HCT116 (cell line): ENCODE results near the gene KIRREL3. TPM values are rescaled to one million over a fixed set of nuclear protein-coding genes. Genes with fewer than 3 reads are reported as not detected.

Source experiments
- ATAC-seq: fragments of 200-7000 bp; cut with Tn5 transposase; 2 replicates; pipeline ENCODE4 v1.9.1; 2020; ENCODE audit warnings: mild to moderate bottlenecking, moderate library complexity
- BruUV-seq: library from RNA; stranded (reverse); fragments of 400-500 nt; replicated peaks from 2 replicates; lab custom pipeline; 2021; lab: Mats Ljungman, UMichigan
- CTCF ChIA-PET: fragments of 300-600 bp; sonication (Branson Sonifier 250); formaldehyde crosslinking; loops from one replicate; lab custom pipeline; 2021; ENCODE audit warnings: antibody characterized with exemption; lab: Charles Lee
- POLR2A ChIA-PET: fragments of 300-600, 350-600 bp; sonication (Branson Sonifier 250); formaldehyde crosslinking; loops from one replicate; lab custom pipeline; 2021; ENCODE audit warnings: antibody characterized with exemption; lab: Charles Lee
- RAD21 ChIA-PET, 2 experiments: fragments of 300-600 bp; sonication (Branson Sonifier 250); formaldehyde crosslinking; loops; one replicate each; lab custom pipeline; 2023; ENCODE audit warnings: low total read pairs in 2 of 2; ENCODE audit not compliant: uncharacterized antibody in 2 of 2, unreplicated experiment in 2 of 2, low non-redundant PET in 1 of 2; lab: Charles Lee
- DNase-seq: peaks from one replicate; pipeline ENCODE4 v3.0.0-alpha.2; 2010; ENCODE audit warnings: low read depth, low spot score
- H2AFZ ChIP-seq: fragments of 200-600 bp; shearing (Covaris generic), sonication (generic); 2 replicates; pipeline ENCODE4 v1.6.1; 2017; ENCODE audit warnings: low read depth, mixed run types, mixed read lengths, antibody characterized with exemption, low read length; ENCODE audit not compliant: poor library complexity, severe bottlenecking
- H3K27ac ChIP-seq: 2 replicates; pipeline ENCODE4 v1.5.1; 2012; ENCODE audit warnings: low read depth, low read length
- H3K27me3 ChIP-seq: fragments of 200-600 bp; sonication (generic); 2 replicates; pipeline ENCODE4 v1.6.1; 2016; ENCODE audit warnings: mixed run types, low read length, mixed read lengths; ENCODE audit not compliant: insufficient read depth
- H3K36me3 ChIP-seq, 2 experiments: fragments of 200-500 bp in 1 of 2; fragments of 200-600 bp in 1 of 2; sonication (Bioruptor generic) in 1 of 2; sonication (generic) in 1 of 2; 2 replicates each; pipeline versions ENCODE4 v1.5.1 to v1.6.1; 2014 to 2016; ENCODE audit warnings: low read length in 2 of 2, inconsistent platforms in 1 of 2, mixed read lengths in 1 of 2, mixed run types in 1 of 2; ENCODE audit not compliant: insufficient read depth in 2 of 2, control insufficient read depth in 1 of 2
- H3K4me1 ChIP-seq, 2 experiments: fragments of 200-600 bp in 1 of 2; sonication (generic) in 1 of 2; 2 replicates each; pipeline versions ENCODE4 v1.5.1 to v1.6.1; 2012 to 2017; ENCODE audit warnings: low read length in 2 of 2, inconsistent platforms in 1 of 2, mild to moderate bottlenecking in 1 of 2, mixed read lengths in 1 of 2, mixed run types in 1 of 2, moderate library complexity in 1 of 2; ENCODE audit not compliant: insufficient read depth in 2 of 2, control insufficient read depth in 1 of 2
- H3K4me2 ChIP-seq: fragments of 200-600 bp; sonication (generic); 2 replicates; pipeline ENCODE4 v1.6.1; 2017; ENCODE audit warnings: mixed run types, low read length, mixed read lengths
- H3K4me3 ChIP-seq, 2 experiments: fragments of 200-600 bp in 1 of 2; sonication (generic) in 1 of 2; replicated peaks in 1 of 2; 2 replicates each; pipeline ENCODE4 v1.5.1; 2011 to 2016; ENCODE audit warnings: low read length in 2 of 2, control low read depth in 1 of 2, low read depth in 1 of 2, mild to moderate bottlenecking in 1 of 2, mixed read lengths in 1 of 2, mixed run types in 1 of 2
- H3K79me2 ChIP-seq: fragments of 200-600 bp; sonication (generic); 2 replicates; pipeline ENCODE4 v1.6.1; 2017; ENCODE audit warnings: mild to moderate bottlenecking, mixed run types, low read length, moderate library complexity, mixed read lengths; ENCODE audit not compliant: insufficient read depth
- H3K9ac ChIP-seq: fragments of 200-600 bp; sonication (generic); 2 replicates; pipeline ENCODE4 v1.6.1; 2016; ENCODE audit warnings: low read length, mixed read lengths
- H3K9me2 ChIP-seq: fragments of 200-600 bp; sonication (generic), shearing (Covaris generic); 2 replicates; pipeline ENCODE4 v1.6.1; 2017; ENCODE audit warnings: mixed run types, mild to moderate bottlenecking, moderate library complexity; ENCODE audit not compliant: insufficient read depth
- H3K9me3 ChIP-seq, 2 experiments: fragments of 200-500 bp in 1 of 2; fragments of 200-600 bp in 1 of 2; sonication (Bioruptor generic) in 1 of 2; sonication (generic) in 1 of 2; 2 replicates each; pipeline ENCODE4 v1.6.1; 2014 to 2017; ENCODE audit warnings: low read length in 2 of 2, mixed read lengths in 2 of 2, inconsistent platforms in 1 of 2, low read depth in 1 of 2, mild to moderate bottlenecking in 1 of 2, mixed run types in 1 of 2, moderate library complexity in 1 of 2; ENCODE audit not compliant: control insufficient read depth in 1 of 2, insufficient read depth in 1 of 2
- H4K20me1 ChIP-seq: fragments of 200-600 bp; sonication (generic), shearing (Covaris generic); 2 replicates; pipeline ENCODE4 v1.6.1; 2017; ENCODE audit warnings: mixed run types, mild to moderate bottlenecking, moderate library complexity; ENCODE audit not compliant: insufficient read depth
- CBX3 ChIP-seq: IDR thresholded peaks from 2 replicates; pipeline ENCODE4 v1.6.1; 2012; ENCODE audit warnings: low read depth
- CEBPB ChIP-seq: IDR thresholded peaks from 2 replicates; pipeline ENCODE4 v1.6.1; 2012; ENCODE audit warnings: low read depth
- CTCF ChIP-seq, 3 experiments: fragments of 200-600 bp in 1 of 3; sonication (generic) in 1 of 3; IDR thresholded peaks in 2 of 3; conservative IDR thresholded peaks in 1 of 3; 2 replicates each; pipeline ENCODE4 v1.5.1; 2012 to 2017; ENCODE audit warnings: low read depth in 2 of 3, low read length in 2 of 3, antibody characterized with exemption in 1 of 3, borderline replicate concordance in 1 of 3, control low read depth in 1 of 3, mild to moderate bottlenecking in 1 of 3, mixed read lengths in 1 of 3, mixed run types in 1 of 3, moderate library complexity in 1 of 3; ENCODE audit not compliant: insufficient read depth in 1 of 3
- EGR1 ChIP-seq: IDR thresholded peaks from 2 replicates; pipeline ENCODE4 v1.6.1; 2012; ENCODE audit warnings: low read depth
- EZH2phosphoT487 ChIP-seq: fragments of 200-600 bp; IDR thresholded peaks from 2 replicates; pipeline ENCODE4 v1.6.1; 2018; ENCODE audit warnings: antibody characterized with exemption, borderline replicate concordance
- FOSL1 ChIP-seq: IDR thresholded peaks from 2 replicates; pipeline ENCODE4 v1.6.1; 2012; ENCODE audit warnings: low read depth
- JUND ChIP-seq: IDR thresholded peaks from 2 replicates; pipeline ENCODE4 v1.6.1; 2012
- MAX ChIP-seq: IDR thresholded peaks from 2 replicates; pipeline ENCODE4 v1.6.1; 2012
- POLR2A ChIP-seq: IDR thresholded peaks from 2 replicates; pipeline ENCODE4 v1.7.0; 2011; ENCODE audit warnings: borderline replicate concordance; ENCODE audit not compliant: insufficient read depth, insufficient read length; ENCODE audit errors: extremely low read depth
- POLR2AphosphoS5 ChIP-seq: IDR thresholded peaks from 2 replicates; pipeline ENCODE4 v1.6.1; 2011; ENCODE audit warnings: mild to moderate bottlenecking, low read depth, low read length, moderate library complexity
- RAD21 ChIP-seq: IDR thresholded peaks from 2 replicates; pipeline ENCODE4 v1.6.1; 2012; ENCODE audit warnings: low read depth, mild to moderate bottlenecking
- REST ChIP-seq: IDR thresholded peaks from 2 replicates; pipeline ENCODE4 v1.6.1; 2012; ENCODE audit warnings: low read depth
- SIN3A ChIP-seq: IDR thresholded peaks from 2 replicates; pipeline ENCODE4 v1.6.1; 2012; ENCODE audit warnings: low read depth
- SP1 ChIP-seq: IDR thresholded peaks from 2 replicates; pipeline ENCODE4 v1.6.1; 2012; ENCODE audit warnings: low read depth
- SRF ChIP-seq: IDR thresholded peaks from 2 replicates; pipeline ENCODE4 v1.6.1; 2012; ENCODE audit warnings: low read depth
- TCF7L2 ChIP-seq: IDR thresholded peaks from 2 replicates; pipeline ENCODE4 v1.7.0; 2011; ENCODE audit warnings: borderline replicate concordance, inconsistent platforms; ENCODE audit not compliant: insufficient read depth, insufficient read length; ENCODE audit errors: extremely low read depth
- YY1 ChIP-seq: IDR thresholded peaks from 2 replicates; pipeline ENCODE4 v1.6.1; 2011; ENCODE audit warnings: low read length, low read depth, moderate library complexity, mild to moderate bottlenecking; ENCODE audit not compliant: insufficient replicate concordance; ENCODE audit errors: extremely low read depth
- ZBTB33 ChIP-seq: IDR thresholded peaks from 2 replicates; pipeline ENCODE4 v1.6.1; 2011; ENCODE audit warnings: mild to moderate bottlenecking, low read length, moderate library complexity; ENCODE audit not compliant: insufficient replicate concordance; ENCODE audit errors: extremely low read depth
- ZFX ChIP-seq: fragments of 450-650 bp; IDR thresholded peaks from 2 replicates; pipeline ENCODE4 v1.6.1; 2017
- ZNF274 ChIP-seq: fragments of 200-500 bp; sonication (Bioruptor generic); IDR thresholded peaks from 2 replicates; pipeline ENCODE4 v1.6.1; 2014; ENCODE audit warnings: mild to moderate bottlenecking, low read depth, low read length, inconsistent platforms
- intact Hi-C: fragments of 100-400 bp; cut with micrococcal nuclease; formaldehyde crosslinking; loops from 2 replicates; pipeline ENCODE4 v1.10.0; 2022
- total RNA-seq: library from RNA; stranded (reverse); gene quantifications from one replicate; pipeline ENCODE4 v1.2.1, GENCODE V29; 2021; ENCODE audit not compliant: unreplicated experiment

KIRREL3 gene
- total RNA-seq, 1 experiment from 2014 or later = not detected

- no peak overlapping the region for H3K9ac ChIP-seq
- no peak overlapping the region for H2AFZ ChIP-seq
- H3K4me2 ChIP-seq = no peak overlapping the region
- no peaks in the 10 kb centered on the region for H3K79me2 ChIP-seq
- intact Hi-C loops = no loop called here
- no peak overlapping the region for H3K27ac ChIP-seq
- ChIA-PET POLR2A (no interaction called here), CTCF (no interaction called here), RAD21 (no interaction called here)
- H4K20me1 ChIP-seq = no peaks in the 10 kb centered on the region
- H3K9me3 ChIP-seq = no peaks in the 10 kb centered on the region
- H3K27me3 ChIP-seq = no peaks in the 10 kb centered on the region
- TF ChIP-seq MAX = no peak
- TF ChIP-seq REST = no peak
- TF ChIP-seq EZH2phosphoT487 = no peak
- no peak for TF ChIP-seq JUND
- TF ChIP-seq POLR2A = no peak
- TF ChIP-seq POLR2AphosphoS5 = no peak
- no peak for TF ChIP-seq EGR1
- no peak for TF ChIP-seq ZBTB33
- no peak for TF ChIP-seq SRF
- TF ChIP-seq CEBPB = no peak
- no peak for TF ChIP-seq CBX3
- no peak for TF ChIP-seq TCF7L2
- TF ChIP-seq SP1 = no peak
- no peak for TF ChIP-seq CTCF (IDR thresholded peaks at IDR 0.05 in 2 of 3, conservative IDR thresholded peaks at IDR 0.05 in 1 of 3; ENCODE audit: borderline replicate concordance in 1 of 3, insufficient read depth in 1 of 3, low read depth in 2 of 3, low read length in 2 of 3)
- TF ChIP-seq ZNF274 = no peak
- no peak for TF ChIP-seq SIN3A
- TF ChIP-seq YY1 = no peak
- no peak for TF ChIP-seq FOSL1
- TF ChIP-seq RAD21 = no peak
- no peak for TF ChIP-seq ZFX
- no peak overlapping the region for H3K4me3 ChIP-seq
- no peaks in the 10 kb centered on the region for H3K36me3 ChIP-seq
- no peaks in the 10 kb centered on the region for H3K9me2 ChIP-seq
- no peak for ATAC-seq
- DNase-seq = no peak
- no peaks in the 10 kb centered on the region for H3K4me1 ChIP-seq
- no TSS peak for BruUV-seq
Observed at GRCh38 chr11:126948563-126948962, 52.0 kb downstream of the KIRREL3 start.
